Stimulated activated memory B cell treated with anti-CD40 and anti-IgM and Interleukin-4, amounts not matched to agents 10 μg/mL and 1 μg/mL and 100 μg/mL, for 72 hours (primary cell): ENCODE data around the gene GGT6.
"Not testable (repeated sequence)": the region's sequence is repeated elsewhere in the genome, so short reads cannot be mapped to it uniquely, and the experiment has no call there.

ENCODE experiments used
- ATAC-seq: fragments of 150-1000 bp; cut with Tn5 transposase; 2 replicates; pipeline ENCODE4 v1.10.0; 2021
- H3K27ac Mint-ChIP-seq: one replicate; pipeline ENCODE4 v1.8.0; 2022; ENCODE audit warnings: mild to moderate bottlenecking, mixed read lengths
- H3K27me3 Mint-ChIP-seq: one replicate; pipeline ENCODE4 v1.8.0; 2022; ENCODE audit warnings: mixed read lengths
- H3K36me3 Mint-ChIP-seq: one replicate; pipeline ENCODE4 v1.8.0; 2022; ENCODE audit warnings: mixed read lengths
- H3K4me1 Mint-ChIP-seq: one replicate; pipeline ENCODE4 v1.8.0; 2022; ENCODE audit warnings: mixed read lengths
- H3K4me3 Mint-ChIP-seq: one replicate; pipeline ENCODE4 v1.8.0; 2022; ENCODE audit warnings: mild to moderate bottlenecking, moderate library complexity, mixed read lengths
- H3K9me3 Mint-ChIP-seq: one replicate; pipeline ENCODE4 v1.8.0; 2022; ENCODE audit warnings: mixed read lengths

GGT6 gene

DNA sequence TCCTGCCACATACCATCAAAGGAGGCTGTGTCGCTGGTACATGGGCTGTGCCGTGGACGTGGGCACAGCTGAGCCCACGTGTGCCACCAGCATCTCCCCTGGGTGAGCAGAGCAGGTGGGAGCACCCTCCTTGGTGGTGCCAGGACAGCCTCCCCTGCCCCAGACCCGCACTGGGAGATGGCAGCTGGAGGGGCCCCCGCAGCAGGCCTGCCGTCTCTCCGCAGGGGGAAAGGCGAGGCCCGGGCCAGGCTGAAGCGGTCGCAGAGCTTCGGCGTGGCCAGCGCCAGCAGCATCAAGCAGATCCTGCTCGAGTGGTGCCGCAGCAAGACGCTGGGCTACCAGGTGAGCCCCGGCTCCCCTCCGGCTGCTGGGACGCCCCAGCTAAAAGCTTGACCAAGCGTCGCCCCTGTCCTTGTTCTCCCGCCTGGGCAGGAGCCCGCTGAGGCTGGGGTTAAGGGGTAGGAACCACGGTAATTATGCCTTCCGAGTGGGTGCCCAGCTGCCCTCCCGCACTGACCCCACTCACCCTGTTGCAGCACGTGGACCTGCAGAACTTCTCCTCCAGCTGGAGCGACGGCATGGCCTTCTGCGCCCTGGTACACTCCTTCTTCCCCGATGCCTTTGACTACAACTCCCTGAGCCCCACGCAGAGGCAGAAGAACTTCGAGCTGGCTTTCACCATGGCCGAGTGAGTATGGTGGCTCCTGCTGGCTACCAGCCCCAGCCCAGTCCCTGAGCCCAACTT is 36.4 kb upstream of the GGT6 start:
- Mint-ChIP-seq H3K36me3 (no peaks in the 10 kb centered on the region), H3K9me3 (no peaks in the 10 kb centered on the region), H3K27ac (no peak overlapping the region), H3K4me3 (no peak overlapping the region), H3K4me1 (peaks cover 7% of the 10 kb centered on the region), H3K27me3 (peaks cover 73% of the 10 kb centered on the region)
- ATAC-seq: no peak

DNA sequence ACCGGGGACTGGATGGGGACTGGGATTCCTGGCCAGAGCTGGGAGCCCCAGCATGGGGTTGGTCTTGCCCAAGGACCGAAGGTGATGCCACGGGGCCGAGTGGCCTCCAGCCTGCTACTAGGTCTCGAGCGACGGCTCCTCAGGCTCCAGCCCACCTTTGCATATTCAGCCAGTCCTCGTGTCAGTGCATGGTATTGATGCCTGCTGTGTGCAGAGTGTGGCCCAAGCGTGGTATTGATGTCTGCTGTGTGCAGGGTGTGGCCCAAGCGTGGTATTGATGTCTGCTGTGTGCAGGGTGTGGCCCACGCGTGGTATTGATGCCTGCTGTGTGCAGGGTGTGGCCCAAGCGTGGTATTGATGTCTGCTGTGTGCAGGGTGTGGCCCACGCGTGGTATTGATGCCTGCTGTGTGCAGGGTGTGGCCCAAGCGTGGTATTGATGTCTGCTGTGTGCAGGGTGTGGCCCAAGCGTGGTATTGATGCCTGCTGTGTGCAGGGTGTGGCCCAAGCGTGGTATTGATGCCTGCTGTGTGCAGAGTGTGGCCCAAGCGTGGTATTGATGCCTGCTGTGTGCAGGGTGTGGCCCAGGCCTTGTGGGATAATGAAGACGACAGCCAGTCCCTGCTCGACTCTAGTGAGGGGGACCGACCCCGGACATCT is 35.4 kb upstream of the GGT6 start:
- ATAC-seq, H3K4me3 Mint-ChIP-seq, H3K4me1 Mint-ChIP-seq, H3K27ac Mint-ChIP-seq, H3K36me3 Mint-ChIP-seq, H3K9me3 Mint-ChIP-seq: not testable (repeated sequence)
- H3K27me3 Mint-ChIP-seq: peaks cover 76% of the 10 kb centered on the region

DNA sequence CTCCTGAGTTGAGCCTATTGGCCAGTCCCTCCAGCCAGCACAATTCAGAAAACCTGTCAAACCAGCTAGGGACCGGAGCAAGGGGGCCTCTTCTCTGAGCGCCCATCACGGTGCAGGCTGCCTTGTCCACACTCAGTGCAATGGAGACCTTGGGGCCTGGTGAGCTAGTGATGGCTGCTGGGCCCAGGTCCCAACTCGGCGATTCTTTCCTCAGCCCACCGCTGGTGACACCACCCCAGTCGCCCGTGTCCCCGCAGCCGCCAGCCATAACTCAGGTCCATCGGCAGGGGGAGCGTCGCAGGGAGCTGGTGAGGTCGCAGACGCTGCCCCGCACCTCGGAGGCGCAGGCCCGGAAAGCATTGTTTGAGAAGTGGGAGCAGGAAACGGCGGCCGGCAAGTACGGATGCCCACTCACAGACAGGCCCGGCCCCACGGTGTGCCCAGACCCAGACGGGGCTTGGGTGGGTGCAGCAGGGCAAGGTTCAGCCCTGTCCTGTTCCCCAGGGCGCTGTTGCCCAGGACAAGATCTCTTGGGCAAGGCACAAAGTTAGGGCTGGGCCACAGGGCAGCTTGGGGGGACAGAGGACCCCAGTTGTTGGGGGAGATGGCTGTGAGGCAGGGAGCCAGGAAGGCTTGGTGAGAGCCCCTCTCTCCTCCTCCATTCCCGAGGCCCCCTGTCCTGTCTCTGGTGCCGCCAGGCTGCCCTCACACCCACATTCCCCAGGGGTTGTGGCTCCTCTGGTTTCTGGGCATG is 34.7 kb upstream of the GGT6 start:
- H3K9me3 Mint-ChIP-seq: no peaks in the 10 kb centered on the region
- H3K27me3 Mint-ChIP-seq: peaks cover 79% of the 10 kb centered on the region

DNA sequence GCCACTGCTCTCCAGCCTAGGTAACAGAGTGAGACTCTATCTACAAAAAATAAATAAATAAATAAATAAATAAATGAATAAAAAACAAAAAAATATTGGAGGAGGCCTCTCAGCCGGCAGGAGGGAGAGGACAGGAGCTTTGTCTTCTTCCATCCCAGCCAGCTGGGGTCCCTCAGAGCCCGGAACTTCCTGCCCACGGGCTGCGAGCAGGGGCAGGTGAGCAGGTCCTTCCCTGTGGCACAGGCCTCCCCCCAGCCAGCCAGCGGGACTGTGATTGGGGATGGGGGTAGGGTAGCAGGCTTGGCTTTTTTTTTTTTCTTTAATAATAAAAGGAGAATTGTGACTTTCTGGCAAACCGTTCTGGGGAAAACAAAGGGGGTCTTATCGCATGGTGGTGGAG is 34.0 kb upstream of the GGT6 start:
- no peak overlapping the region for H3K27ac Mint-ChIP-seq
- H3K4me1 Mint-ChIP-seq: peaks cover 7% of the 10 kb centered on the region
- no peak overlapping the region for H3K4me3 Mint-ChIP-seq
- no peaks in the 10 kb centered on the region for H3K36me3 Mint-ChIP-seq
- H3K9me3 Mint-ChIP-seq: no peaks in the 10 kb centered on the region
- ATAC-seq: no peak
- peaks cover 78% of the 10 kb centered on the region for H3K27me3 Mint-ChIP-seq

More for the DNA sequence above, 34.7 kb upstream of the GGT6 start:
- H3K36me3 Mint-ChIP-seq: no peaks in the 10 kb centered on the region
- H3K27ac Mint-ChIP-seq: no peak overlapping the region
- H3K4me3 Mint-ChIP-seq: no peak overlapping the region
- H3K4me1 Mint-ChIP-seq: peaks cover 7% of the 10 kb centered on the region
- ATAC-seq: peak; percentile 52

DNA sequence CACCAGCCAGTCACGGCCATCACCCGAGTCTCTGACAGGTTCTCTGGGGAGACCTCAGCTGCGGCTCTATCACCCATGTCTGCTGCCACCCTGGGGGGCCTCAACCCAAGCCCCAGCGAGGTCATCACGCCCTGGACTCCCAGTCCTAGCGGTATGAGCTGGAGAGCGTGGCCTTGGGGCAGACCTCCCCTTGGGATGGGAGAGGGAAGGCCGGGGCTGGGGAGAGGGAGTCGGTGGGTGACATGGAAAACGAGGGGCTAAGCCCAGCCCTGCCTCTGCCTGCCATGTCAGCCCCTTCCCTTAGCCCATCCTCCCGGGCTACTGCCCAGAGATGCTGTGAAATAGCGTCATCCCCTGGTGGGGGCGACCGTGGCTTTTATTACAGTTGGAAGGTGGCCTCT is 32.6 kb upstream of the GGT6 start:
- Mint-ChIP-seq H3K4me3 (no peak overlapping the region), H3K9me3 (no peaks in the 10 kb centered on the region), H3K27ac (no peak overlapping the region), H3K36me3 (no peaks in the 10 kb centered on the region), H3K27me3 (peaks cover 81% of the 10 kb centered on the region), H3K4me1 (peaks cover 7% of the 10 kb centered on the region)
- no peak for ATAC-seq

DNA sequence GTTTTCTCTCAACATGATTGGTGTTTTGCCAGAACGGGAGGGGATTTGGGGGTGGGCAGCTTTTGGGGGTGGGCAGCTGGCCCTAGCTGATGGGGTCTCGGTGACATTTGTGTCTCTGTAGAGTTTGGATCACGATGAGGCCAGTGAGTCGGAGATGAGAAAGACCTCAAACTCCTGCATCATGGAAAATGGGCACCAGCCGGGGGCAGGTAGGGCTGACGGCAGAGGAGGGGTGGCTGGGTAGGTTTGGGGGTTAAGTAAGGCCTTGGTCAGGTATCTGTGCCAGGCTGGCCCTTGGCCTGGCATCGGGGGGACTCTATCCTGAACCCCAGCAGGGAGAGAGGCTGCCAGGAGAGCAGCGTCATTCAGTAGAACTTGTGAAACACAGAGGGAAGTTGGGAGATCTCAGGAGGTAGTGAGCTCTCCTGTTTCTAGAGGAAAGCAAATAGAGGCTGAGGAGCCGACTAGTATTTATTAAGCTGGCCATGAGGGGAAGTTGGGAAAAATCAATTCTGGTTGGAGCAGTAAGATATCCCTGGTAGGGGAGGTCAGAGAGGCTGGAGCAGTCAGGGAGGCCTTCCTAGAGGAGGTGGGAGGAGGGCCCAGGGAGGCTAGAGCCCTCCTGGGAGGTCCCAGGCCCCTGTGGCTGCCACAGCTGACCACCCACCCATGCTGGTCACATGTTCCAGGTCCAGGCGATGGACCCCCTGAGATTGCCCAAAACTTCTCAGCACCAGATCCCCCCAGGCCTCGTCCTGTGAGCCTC is 32.0 kb upstream of the GGT6 start:
- Mint-ChIP-seq H3K36me3 (no peaks in the 10 kb centered on the region), H3K27me3 (peaks cover 77% of the 10 kb centered on the region), H3K4me1 (peaks cover 7% of the 10 kb centered on the region), H3K4me3 (no peak overlapping the region), H3K9me3 (no peaks in the 10 kb centered on the region), H3K27ac (no peak overlapping the region)
- no peak for ATAC-seq

DNA sequence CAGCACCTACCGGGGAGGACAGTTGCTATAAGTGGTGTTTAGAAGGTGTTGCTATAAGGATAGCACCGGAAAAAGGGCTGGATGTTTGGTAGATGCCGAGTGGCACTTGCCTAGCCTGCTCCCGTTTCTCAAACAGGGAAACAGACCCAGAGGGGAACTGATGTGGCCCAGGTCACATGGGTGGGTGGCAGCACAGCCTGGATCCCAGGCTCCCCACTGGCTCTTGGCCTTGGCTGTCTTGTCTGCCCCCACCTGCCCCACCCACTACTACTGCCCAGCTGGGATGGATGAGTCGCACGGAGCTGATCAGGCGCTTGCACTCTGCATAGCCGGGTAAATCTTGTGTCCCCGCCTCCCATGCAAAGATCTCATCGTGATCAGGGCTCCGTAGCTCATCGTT is 31.2 kb upstream of the GGT6 start:
- Mint-ChIP-seq H3K27me3 (peaks cover 76% of the 10 kb centered on the region), H3K4me1 (peaks cover 7% of the 10 kb centered on the region), H3K36me3 (no peaks in the 10 kb centered on the region), H3K27ac (no peak overlapping the region), H3K4me3 (no peak overlapping the region), H3K9me3 (no peaks in the 10 kb centered on the region)
- ATAC-seq: no peak

DNA sequence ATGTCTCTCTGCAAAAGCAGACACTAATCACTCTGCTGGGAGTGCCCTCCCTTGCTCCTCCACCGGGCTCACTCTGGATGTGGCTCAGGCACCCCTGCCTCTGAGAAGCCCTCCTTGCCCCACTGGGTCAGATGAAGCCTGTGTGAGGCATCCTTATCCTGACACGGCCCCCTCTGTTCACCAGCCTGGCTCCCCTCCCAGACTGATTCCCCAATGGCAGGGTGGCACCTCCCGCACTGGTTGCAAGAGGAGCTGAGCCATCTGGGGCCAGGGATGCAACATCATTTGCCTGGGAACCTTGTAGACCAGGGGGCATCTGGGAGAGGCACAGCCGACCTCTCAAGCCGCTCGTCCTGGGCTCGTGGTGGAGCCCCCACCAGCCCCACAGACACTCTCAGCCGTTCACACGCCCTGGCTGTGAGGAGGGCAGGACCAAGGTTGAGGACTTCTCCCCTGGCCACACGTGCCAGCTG is 30.6 kb upstream of the GGT6 start:
- no peak overlapping the region for H3K27ac Mint-ChIP-seq

DNA sequence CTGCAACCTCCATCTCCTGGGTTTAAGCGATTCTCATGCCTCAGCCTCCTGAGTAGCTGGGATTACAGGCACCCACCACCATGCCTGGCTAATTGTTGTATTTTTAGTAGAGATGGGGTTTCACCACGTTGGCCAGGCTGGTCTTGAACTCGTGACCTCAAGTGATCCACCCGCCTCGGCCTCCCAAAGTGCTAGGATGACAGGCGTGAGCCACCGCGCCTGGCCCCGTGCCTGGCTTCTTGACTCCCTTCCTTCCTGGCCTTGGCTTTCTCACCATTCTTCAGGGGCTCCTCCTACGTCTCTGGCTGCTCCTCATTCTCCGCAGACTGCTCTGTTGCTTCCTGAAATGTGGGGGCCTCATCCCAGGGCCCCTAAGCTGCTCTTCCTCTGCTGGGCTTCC is 29.7 kb upstream of the GGT6 start:
- H3K36me3 Mint-ChIP-seq, H3K27ac Mint-ChIP-seq, H3K4me1 Mint-ChIP-seq, H3K4me3 Mint-ChIP-seq, H3K9me3 Mint-ChIP-seq, ATAC-seq: not testable (repeated sequence)
- peaks cover 83% of the 10 kb centered on the region for H3K27me3 Mint-ChIP-seq

More for the DNA sequence above, 30.6 kb upstream of the GGT6 start:
- H3K4me3 Mint-ChIP-seq: no peak overlapping the region
- no peaks in the 10 kb centered on the region for H3K36me3 Mint-ChIP-seq
- no peak for ATAC-seq
- H3K27me3 Mint-ChIP-seq: peaks cover 78% of the 10 kb centered on the region
- peaks cover 7% of the 10 kb centered on the region for H3K4me1 Mint-ChIP-seq
- no peaks in the 10 kb centered on the region for H3K9me3 Mint-ChIP-seq

DNA sequence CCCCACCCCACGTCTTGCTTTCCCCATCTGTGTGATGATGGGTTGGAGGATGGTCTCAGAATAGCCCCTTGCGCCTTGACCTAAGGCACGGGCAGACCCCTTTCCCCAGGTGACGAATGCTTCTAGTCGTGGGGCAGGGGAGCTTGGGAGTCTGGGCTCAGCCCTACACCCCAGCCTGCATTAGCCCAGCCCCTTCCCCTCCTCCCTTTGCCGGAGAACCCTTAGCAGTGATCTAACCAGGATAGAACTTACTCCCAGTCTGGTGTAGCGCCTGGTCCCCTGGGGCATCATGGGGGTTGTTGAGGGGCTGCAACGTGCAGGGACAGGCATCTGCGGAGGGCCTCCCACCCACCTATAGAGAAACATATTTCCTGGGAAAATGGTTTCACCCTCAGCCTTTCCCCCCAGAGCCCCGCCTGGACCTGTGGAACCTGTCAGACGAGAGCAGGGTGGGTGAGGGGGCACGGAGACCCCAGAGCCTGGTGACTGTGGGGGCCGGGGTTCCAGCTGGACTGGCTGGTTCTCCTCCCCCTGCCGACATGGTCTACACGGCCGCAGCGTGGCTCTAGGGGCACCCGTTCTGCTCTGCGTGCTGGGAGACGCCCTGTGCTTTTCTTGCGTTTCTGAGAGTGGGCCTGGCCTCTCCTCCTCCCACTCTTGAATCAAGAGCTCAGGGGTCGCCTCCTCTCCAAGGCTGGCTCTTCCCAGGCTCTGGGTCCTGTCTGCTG is 28.7 kb upstream of the GGT6 start:
- peaks cover 78% of the 10 kb centered on the region for H3K27me3 Mint-ChIP-seq
- H3K27ac Mint-ChIP-seq: no peak overlapping the region
- no peak for ATAC-seq
- H3K4me3 Mint-ChIP-seq: no peak overlapping the region
- peaks cover under 1% of the 10 kb centered on the region for H3K4me1 Mint-ChIP-seq
- H3K9me3 Mint-ChIP-seq: no peaks in the 10 kb centered on the region
- no peaks in the 10 kb centered on the region for H3K36me3 Mint-ChIP-seq

DNA sequence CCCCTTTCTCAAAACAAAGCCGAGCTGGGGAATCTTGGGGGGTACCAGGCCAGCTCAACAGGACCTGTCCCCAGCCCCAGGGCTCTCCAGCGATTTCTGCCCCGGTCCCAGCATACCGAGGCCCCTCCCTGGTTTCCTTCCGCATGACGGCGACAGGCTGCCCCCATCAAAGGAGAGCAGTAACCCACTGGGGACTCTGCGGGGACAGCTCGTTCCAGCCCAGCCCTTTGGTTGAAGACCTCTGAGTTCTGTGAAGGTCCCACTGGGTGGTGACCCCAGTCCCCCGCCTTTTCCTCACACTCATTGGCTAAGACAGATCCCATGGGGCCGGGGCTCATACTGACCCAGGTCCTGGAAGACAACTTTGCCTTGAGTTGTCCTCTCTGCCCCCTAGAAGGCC is 28.0 kb upstream of the GGT6 start:
- no peak for ATAC-seq
- Mint-ChIP-seq H3K4me3 (no peak overlapping the region), H3K9me3 (no peaks in the 10 kb centered on the region), H3K4me1 (peaks cover 7% of the 10 kb centered on the region), H3K27me3 (peaks cover 78% of the 10 kb centered on the region), H3K36me3 (no peaks in the 10 kb centered on the region), H3K27ac (no peak overlapping the region)

DNA sequence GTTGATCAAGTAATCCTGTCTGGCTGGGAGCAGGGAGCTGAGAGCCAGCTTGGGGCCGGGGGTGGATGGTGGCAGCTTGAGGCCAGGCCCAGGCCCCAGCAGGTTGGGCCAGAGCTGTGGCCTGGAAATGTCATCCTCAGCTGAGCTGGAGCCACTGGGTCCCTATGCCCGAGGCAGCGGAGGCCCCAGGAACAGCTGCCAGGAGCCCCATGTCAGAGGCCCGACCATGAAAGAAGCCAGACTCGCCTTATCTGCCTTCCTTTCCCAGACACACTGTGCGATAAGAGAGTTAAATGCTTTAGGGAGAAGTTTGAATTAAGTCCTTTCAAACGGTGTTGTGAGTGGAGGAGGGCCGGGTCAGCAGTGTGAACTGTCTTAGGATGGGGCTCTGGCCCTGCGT is 27.4 kb upstream of the GGT6 start:
- Mint-ChIP-seq H3K27me3 (peaks cover 78% of the 10 kb centered on the region), H3K9me3 (no peaks in the 10 kb centered on the region), H3K36me3 (no peaks in the 10 kb centered on the region), H3K4me3 (no peak overlapping the region), H3K27ac (no peak overlapping the region), H3K4me1 (peaks cover 7% of the 10 kb centered on the region)
- ATAC-seq: no peak

DNA sequence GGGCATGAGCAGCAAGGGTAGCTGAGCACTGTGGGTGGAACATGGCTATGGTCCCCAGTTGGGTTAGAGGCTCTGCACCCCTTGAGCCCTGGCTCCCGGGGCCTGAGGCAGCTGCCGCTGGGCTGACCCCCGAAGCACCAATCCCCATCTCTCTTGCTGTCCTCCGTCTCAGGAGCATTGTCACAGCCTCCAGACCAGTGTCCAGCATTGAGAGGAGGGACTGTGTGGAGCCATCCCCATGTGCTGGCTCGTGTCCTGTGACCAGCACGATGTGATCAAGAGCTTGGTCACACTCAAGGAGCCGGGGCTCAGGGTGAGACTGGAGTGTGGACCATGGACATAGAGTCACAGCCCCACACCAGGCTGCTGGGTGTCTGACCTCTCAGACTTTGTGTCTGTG is 26.8 kb upstream of the GGT6 start:
- Mint-ChIP-seq H3K4me3 (no peak overlapping the region), H3K36me3 (no peaks in the 10 kb centered on the region), H3K27ac (no peak overlapping the region), H3K9me3 (no peaks in the 10 kb centered on the region), H3K4me1 (peaks cover 7% of the 10 kb centered on the region), H3K27me3 (peaks cover 78% of the 10 kb centered on the region)
- ATAC-seq: no peak

DNA sequence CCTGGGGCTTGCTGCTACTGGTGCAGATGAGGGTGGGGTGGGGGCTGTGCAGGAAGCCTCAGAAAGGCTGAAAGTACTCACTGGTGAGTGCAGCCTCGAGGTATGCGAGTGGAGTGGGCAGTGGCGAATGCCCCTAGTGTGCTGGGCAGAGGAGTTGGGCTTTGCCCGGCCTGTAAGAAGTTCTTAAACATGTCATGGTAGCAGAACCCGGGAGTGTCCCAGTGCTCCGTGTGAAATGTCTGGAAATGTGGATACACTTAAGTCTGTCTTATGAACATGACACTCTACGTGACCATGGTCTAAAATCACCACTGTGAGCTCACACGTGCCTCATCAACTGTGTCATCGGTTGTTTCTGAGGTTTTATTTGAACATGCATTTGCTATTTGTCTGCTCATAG is 25.7 kb upstream of the GGT6 start:
- H3K36me3 Mint-ChIP-seq: no peaks in the 10 kb centered on the region
- H3K27me3 Mint-ChIP-seq: peaks cover 86% of the 10 kb centered on the region
- peaks cover 7% of the 10 kb centered on the region for H3K4me1 Mint-ChIP-seq
- no peak for ATAC-seq
- H3K4me3 Mint-ChIP-seq: no peak overlapping the region
- no peaks in the 10 kb centered on the region for H3K9me3 Mint-ChIP-seq
- H3K27ac Mint-ChIP-seq: no peak overlapping the region

DNA sequence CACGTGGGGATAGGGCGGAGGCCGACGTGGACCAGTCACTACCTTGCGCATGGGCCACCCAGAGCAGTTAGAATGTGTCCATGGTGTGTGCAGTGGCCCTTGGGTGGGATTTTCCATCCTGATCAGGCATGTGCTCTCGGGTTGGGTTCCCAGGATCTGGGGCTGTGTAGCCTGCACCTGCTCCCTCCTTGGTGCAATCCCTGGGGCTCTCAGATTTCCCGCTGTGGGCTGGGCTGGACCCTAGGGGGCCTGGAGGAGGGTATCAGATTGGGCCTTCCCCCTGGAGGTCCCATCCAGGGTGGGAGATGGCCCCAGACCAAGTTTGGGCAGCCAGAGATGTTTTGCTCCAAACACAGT is 25.2 kb upstream of the GGT6 start:
- peaks cover 86% of the 10 kb centered on the region for H3K27me3 Mint-ChIP-seq
- H3K27ac Mint-ChIP-seq: no peak overlapping the region
- no peaks in the 10 kb centered on the region for H3K36me3 Mint-ChIP-seq
- H3K9me3 Mint-ChIP-seq: no peaks in the 10 kb centered on the region
- H3K4me1 Mint-ChIP-seq: peaks cover 7% of the 10 kb centered on the region
- ATAC-seq: no peak
- peak overlapping the region; percentile 58 for H3K4me3 Mint-ChIP-seq
